AG10803 (cell line): ENCODE results near the gene ITGA7.

Experiments
- DNase-seq: peaks from one replicate; pipeline ENCODE4 v3.0.0; 2010; ENCODE audit warnings: low read depth
- H3K4me3 ChIP-seq: 2 replicates; pipeline ENCODE4 v1.5.1; 2011; ENCODE audit warnings: mild to moderate bottlenecking, low read length, control low read depth
- TF ChIP-seq, protein P1 (sequence below): conservative IDR thresholded peaks from 2 replicates; pipeline ENCODE4 v1.5.1; 2011; ENCODE audit warnings: mild to moderate bottlenecking, low read length, control low read depth, inconsistent platforms

The ITGA7 gene

DNA sequence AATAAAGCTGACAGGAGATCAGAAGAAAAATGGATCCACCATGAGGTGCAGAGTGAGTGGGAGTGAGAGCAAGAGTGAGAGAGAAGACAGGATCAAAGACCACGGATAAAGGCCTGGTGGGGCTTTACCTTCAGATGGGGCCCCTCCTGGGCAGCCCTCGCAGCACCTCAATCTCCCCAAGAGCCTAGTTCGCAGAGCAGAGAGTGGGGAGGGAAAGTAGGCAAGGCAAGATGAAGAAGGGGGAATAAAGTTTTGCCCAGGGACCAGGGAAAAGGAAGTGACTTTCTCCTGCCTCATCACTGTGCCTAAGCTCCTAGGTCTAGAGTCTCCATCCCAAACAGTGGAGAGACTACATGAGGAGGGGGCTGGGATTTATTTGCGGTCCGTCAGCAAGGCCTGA lies 60.7 kb downstream of the ITGA7 start:
- no peak overlapping the region for H3K4me3 ChIP-seq
- TF ChIP-seq, protein P1, sequence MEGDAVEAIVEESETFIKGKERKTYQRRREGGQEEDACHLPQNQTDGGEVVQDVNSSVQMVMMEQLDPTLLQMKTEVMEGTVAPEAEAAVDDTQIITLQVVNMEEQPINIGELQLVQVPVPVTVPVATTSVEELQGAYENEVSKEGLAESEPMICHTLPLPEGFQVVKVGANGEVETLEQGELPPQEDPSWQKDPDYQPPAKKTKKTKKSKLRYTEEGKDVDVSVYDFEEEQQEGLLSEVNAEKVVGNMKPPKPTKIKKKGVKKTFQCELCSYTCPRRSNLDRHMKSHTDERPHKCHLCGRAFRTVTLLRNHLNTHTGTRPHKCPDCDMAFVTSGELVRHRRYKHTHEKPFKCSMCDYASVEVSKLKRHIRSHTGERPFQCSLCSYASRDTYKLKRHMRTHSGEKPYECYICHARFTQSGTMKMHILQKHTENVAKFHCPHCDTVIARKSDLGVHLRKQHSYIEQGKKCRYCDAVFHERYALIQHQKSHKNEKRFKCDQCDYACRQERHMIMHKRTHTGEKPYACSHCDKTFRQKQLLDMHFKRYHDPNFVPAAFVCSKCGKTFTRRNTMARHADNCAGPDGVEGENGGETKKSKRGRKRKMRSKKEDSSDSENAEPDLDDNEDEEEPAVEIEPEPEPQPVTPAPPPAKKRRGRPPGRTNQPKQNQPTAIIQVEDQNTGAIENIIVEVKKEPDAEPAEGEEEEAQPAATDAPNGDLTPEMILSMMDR = no peak
- DNase-seq = no peak

DNA sequence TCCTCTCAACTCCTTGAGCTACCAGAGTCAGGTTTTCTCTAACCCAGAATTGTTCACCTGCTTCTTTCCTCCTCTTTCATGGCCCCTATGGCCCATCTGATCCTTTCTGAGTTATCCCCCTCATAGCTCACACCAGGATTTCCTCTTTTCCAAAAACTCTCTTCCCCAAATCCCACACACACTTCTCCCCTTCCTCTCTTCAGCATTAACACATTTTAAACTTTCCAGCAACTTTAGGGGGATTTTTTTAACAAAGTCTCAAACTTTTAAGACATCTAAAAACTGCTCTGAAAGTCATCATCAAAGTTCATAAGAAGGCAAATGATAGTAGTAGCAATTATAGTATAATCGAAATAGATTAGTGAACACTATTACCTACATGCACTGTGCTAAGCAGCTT lies 63.1 kb downstream of the ITGA7 start:
- no peak overlapping the region for H3K4me3 ChIP-seq
- no peak for DNase-seq
- TF ChIP-seq, protein P1 = no peak

DNA sequence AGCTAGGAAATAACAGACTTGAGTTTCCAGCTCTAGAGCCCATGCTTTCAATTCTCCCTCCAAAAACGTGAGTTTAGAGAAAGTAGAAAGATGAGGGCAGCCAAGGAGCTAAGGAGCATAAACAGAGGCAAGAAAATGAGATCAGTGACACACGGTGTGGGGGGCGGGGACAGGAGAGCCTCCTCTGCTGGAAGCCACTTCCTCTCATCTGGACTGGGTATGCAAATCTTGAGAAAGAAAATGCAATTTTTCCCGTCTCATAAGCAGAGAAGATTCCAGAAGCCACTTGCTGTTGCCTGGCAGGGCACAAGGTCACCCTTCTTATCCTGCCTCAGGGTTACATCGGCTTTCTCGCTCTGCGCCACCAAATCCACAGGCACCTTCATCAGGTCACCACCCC lies 65.0 kb downstream of the ITGA7 start:
- H3K4me3 ChIP-seq = no peak overlapping the region
- DNase-seq = no peak
- TF ChIP-seq, protein P1 = no peak

DNA sequence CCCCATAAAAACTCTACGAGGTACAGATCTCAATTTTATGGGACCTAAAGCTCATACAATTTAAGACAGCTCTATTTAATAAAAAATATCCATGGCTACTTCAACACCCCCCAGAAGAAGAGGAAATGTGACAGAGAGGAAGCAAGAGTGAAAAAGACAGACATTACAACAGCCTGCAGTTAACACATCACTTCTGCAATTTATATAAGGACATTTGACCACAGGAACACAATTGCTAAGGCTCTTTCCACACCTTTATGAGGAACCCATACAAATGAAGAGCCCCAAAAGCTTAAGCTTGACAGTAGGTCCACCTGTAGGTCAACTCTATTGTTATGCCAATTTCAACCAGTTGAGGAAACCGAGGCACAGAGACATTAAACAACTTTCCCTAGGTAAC lies 65.4 kb downstream of the ITGA7 start:
- TF ChIP-seq, protein P1 = no peak
- H3K4me3 ChIP-seq = no peak overlapping the region
- DNase-seq = no peak

DNA sequence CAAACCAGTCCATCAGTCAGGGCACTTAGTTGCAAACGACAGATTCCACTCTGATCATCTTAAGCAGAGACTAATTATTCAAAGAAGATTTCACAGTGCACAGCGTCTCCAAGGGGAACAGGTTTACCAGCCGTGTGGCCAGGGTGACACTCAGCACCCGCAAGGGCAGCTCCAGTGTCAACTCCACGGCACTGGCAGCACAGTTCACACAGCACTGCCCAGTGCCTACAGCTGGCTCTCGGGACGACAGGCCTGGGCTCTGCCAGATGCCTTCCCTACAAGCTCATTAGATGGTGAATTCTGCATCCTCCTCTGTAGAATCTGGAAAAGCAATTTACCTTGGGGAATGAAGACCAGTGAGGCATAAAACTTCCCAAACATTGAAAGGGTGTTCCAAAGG lies 66.1 kb downstream of the ITGA7 start:
- no peak overlapping the region for H3K4me3 ChIP-seq
- TF ChIP-seq, protein P1 = no peak
- DNase-seq = no peak

DNA sequence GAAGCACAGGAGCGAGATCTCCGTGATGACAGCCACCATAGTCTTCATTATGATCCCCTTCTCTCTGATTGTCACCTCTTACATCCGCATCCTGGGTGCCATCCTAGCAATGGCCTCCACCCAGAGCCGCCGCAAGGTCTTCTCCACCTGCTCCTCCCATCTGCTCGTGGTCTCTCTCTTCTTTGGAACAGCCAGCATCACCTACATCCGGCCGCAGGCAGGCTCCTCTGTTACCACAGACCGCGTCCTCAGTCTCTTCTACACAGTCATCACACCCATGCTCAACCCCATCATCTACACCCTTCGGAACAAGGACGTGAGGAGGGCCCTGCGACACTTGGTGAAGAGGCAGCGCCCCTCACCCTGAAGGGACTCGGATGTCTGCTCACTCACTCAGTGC lies 70.2 kb downstream of the ITGA7 start:
- DNase-seq = no peak
- TF ChIP-seq, protein P1 = no peak
- H3K4me3 ChIP-seq = no peak overlapping the region

DNA sequence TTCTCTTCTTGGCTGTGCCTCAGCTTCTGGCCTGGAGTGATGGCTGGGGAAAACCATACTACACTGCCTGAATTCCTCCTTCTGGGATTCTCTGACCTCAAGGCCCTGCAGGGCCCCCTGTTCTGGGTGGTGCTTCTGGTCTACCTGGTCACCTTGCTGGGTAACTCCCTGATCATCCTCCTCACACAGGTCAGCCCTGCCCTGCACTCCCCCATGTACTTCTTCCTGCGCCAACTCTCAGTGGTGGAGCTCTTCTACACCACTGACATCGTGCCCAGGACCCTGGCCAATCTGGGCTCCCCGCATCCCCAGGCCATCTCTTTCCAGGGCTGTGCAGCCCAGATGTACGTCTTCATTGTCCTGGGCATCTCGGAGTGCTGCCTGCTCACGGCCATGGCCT lies 70.9 kb downstream of the ITGA7 start, which contains the start of gene OR10P1:
Gene OR10P1, plus strand, starts transcription at position 40 of the 400 bp plus-strand sequence. Its CDS starts 0 bp downstream, at position 40.
- H3K4me3 ChIP-seq = no peak within 1 kb of the TSS
- no peak for DNase-seq
- TF ChIP-seq, protein P1 = no peak
